Measurements from ENCODE around the gene YBX2. TPM values are rescaled to one million over a fixed set of nuclear protein-coding genes. Genes with fewer than 3 reads are reported as not detected.
A peak's percentile ranks its signal among the peaks of the same experiment; 100 is the strongest.

The YBX2 gene
- polyA plus RNA-seq, 1 experiment, result 0.02 TPM

GRCh38 chr17:7262192-7262934 lies 32.1 kb downstream of the YBX2 start, which contains the start of gene CLDN7:
TSS of gene CLDN7 (minus strand) at chr17:7262478. CDS start at chr17:7262043, 435 bp downstream.
- H3K27me3 ChIP-seq (ENCODE audit: control insufficient read depth, insufficient read depth, low read length), result peaks cover 8% of the 10 kb centered on the region
- peak within 1 kb of the TSS; percentile 40; the same call in 1 of the 2 replicates for H3K4me3 ChIP-seq (ENCODE audit: low read depth, low read length)
- TF ChIP-seq, protein P1, sequence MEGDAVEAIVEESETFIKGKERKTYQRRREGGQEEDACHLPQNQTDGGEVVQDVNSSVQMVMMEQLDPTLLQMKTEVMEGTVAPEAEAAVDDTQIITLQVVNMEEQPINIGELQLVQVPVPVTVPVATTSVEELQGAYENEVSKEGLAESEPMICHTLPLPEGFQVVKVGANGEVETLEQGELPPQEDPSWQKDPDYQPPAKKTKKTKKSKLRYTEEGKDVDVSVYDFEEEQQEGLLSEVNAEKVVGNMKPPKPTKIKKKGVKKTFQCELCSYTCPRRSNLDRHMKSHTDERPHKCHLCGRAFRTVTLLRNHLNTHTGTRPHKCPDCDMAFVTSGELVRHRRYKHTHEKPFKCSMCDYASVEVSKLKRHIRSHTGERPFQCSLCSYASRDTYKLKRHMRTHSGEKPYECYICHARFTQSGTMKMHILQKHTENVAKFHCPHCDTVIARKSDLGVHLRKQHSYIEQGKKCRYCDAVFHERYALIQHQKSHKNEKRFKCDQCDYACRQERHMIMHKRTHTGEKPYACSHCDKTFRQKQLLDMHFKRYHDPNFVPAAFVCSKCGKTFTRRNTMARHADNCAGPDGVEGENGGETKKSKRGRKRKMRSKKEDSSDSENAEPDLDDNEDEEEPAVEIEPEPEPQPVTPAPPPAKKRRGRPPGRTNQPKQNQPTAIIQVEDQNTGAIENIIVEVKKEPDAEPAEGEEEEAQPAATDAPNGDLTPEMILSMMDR (IDR thresholded peaks at IDR 0.05; ENCODE audit: low read depth, low read length), result no peak
- ChIA-PET CTCF (no interaction called here), POLR2A (interaction anchor here (0.6 to 0.7 kb wide), 2 partner anchors 49 to 212 kb away, joined by 4 to 8 read pairs; no protein-coding TSS in a partner anchor)
- H3K9me3 ChIP-seq (ENCODE audit: control insufficient read depth, insufficient read depth, low read length), result no peaks in the 10 kb centered on the region; the same call in 1 of the 2 replicates
- no peak within 1 kb of the TSS for H3K27ac ChIP-seq (ENCODE audit: low read depth, low read length)
- DNase-seq (ENCODE audit: low read depth, low spot score), result no peak

DNA sequence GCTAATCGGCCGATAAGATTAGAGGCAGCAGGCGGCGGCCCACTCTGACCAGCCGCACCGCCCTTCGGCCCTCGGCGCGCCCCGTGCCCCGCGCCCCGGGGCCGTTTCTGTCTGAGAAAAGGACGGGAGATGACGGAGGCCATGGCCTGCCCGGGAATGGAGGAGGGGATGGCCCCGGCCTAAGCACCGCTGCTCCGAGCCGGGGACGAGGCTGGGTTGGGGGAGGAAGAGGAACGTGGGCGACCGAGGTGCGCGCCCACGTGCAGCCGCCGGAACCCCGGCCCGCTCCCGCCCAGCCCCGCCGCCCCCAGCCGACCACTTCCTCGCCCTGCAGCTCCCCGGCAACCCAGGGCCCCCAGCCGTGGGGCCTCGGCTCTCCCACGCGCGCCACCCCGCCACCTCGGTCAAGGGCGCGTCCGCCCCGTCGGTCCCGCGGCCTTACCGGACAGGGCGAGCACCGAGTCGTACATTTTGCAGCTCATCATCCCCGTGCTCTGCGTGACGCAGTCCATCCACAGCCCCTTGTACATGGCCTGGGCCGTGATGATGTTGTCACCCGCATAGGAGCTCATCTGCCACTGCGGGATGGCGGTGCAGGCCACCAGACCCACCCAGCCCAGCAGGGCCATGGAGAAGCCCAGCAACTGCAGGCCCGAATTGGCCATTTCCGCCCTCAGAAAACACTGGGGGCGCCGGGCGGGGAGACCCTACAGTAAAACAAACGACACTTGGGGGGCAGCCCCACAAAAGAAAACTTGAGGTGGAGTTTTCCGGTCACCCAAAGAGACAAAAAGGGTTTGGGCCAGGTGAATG lies 32.9 kb downstream of the YBX2 start:
- CTCF ChIA-PET, result no interaction called here
- DNase-seq (ENCODE audit: low read depth, low spot score), result no peak
- POLR2A ChIA-PET, result interaction anchor here (0.6 to 0.7 kb wide), 2 partner anchors 50 to 213 kb away, joined by 4 to 8 read pairs; no protein-coding TSS in a partner anchor
- Histone ChIP-seq H3K9me3 (ENCODE audit: control insufficient read depth, insufficient read depth, low read length) (no peaks in the 10 kb centered on the region; the same call in 1 of the 2 replicates), H3K27me3 (ENCODE audit: control insufficient read depth, insufficient read depth, low read length) (peaks cover 8% of the 10 kb centered on the region), H3K27ac (ENCODE audit: low read depth, low read length) (no peak overlapping the region), H3K4me3 (ENCODE audit: low read depth, low read length) (peak overlapping the region; percentile 40; the same call in 1 of the 2 replicates)
- TF ChIP-seq, protein P1 (IDR thresholded peaks at IDR 0.05; ENCODE audit: low read depth, low read length), result no peak

DNA sequence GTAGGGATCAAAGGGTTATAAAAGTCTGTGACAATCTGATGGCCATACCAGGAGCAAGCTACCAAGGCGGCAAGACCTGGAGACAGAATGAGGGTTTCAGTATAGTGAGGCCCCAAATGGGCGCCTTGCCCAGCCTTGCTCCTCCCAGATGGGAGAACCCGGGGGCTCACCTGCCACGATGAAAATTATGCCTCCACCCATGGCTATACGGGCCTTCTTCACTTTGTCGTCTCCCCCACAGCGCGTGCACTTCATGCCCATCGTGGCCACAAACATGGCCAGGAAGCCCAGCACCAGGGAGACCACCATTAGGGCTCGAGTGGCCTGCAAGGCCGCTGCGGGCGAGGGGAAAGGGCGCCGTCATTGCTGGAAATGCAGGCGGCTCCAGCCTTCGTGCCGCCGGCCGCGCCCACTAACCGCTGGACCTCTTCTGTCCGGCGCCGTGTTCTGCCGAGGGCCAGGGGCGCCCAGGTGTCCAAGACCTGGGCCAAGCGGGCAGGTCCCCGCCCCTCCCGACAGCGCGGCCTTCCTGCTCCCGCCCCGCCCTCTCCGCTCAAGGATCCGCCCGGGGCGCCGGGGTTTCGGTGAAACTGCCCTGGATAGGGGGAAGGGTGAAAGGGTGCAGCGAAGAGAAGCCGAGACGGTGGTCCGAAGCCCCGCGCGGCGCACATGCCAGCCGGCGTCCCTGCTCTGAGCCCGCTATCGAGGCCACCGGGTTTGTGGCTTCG lies 33.6 kb downstream of the YBX2 start:
- DNase-seq (ENCODE audit: low read depth, low spot score), result no peak
- peak overlapping the region; percentile 40; the same call in 1 of the 2 replicates for H3K4me3 ChIP-seq (ENCODE audit: low read depth, low read length)
- CTCF ChIA-PET, result no interaction called here
- no peak overlapping the region for H3K27ac ChIP-seq (ENCODE audit: low read depth, low read length)
- POLR2A ChIA-PET, result no interaction called here
- H3K27me3 ChIP-seq (ENCODE audit: control insufficient read depth, insufficient read depth, low read length), result peaks cover 8% of the 10 kb centered on the region
- H3K9me3 ChIP-seq (ENCODE audit: control insufficient read depth, insufficient read depth, low read length), result no peaks in the 10 kb centered on the region; the same call in 1 of the 2 replicates
- TF ChIP-seq, protein P1 (IDR thresholded peaks at IDR 0.05; ENCODE audit: low read depth, low read length), result no peak

DNA sequence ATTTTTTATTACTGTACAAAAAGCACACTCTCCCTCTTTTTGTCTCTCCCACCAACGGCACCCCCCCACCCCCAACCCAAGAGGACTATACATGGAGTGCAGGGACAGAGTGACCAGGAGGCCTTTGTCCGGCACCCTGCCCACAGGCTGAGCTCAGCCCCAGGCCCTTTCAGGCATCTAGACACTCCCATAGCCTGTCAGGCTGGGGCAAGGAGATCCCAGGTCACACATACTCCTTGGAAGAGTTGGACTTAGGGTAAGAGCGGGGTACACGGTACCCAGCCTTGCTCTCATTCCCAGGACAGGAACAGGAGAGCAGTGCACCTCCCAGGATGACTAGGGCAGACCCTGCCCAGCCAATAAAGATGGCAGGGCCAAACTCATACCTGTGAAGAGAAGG lies 34.3 kb downstream of the YBX2 start:
- no peak for DNase-seq (ENCODE audit: low read depth, low spot score)
- no peaks in the 10 kb centered on the region for H3K9me3 ChIP-seq (ENCODE audit: control insufficient read depth, insufficient read depth, low read length)
- CTCF ChIA-PET, result interaction anchor here (1.4 kb wide), 1 partner anchor 18 kb away, joined by 3 read pairs; the partner anchor contains the start of gene GABARAP
- TF ChIP-seq, protein P1 (IDR thresholded peaks at IDR 0.05; ENCODE audit: low read depth, low read length), result no peak
- H3K27ac ChIP-seq (ENCODE audit: low read depth, low read length), result no peak overlapping the region
- no peak overlapping the region for H3K4me3 ChIP-seq (ENCODE audit: low read depth, low read length)
- peaks cover 8% of the 10 kb centered on the region for H3K27me3 ChIP-seq (ENCODE audit: control insufficient read depth, insufficient read depth, low read length)
- POLR2A ChIA-PET, result no interaction called here
